GM20431 (cell line): ENCODE measurements around the gene LMAN1L.

Source experiments
- in situ Hi-C: fragments of 300-500 bp; cut with MseI, MboI; formaldehyde crosslinking; loops from one replicate; pipeline ENCODE4 v1.15.0; 2020; ENCODE audit warnings: low sequenced_read_pairs; ENCODE audit not compliant: unreplicated experiment

The LMAN1L gene

DNA sequence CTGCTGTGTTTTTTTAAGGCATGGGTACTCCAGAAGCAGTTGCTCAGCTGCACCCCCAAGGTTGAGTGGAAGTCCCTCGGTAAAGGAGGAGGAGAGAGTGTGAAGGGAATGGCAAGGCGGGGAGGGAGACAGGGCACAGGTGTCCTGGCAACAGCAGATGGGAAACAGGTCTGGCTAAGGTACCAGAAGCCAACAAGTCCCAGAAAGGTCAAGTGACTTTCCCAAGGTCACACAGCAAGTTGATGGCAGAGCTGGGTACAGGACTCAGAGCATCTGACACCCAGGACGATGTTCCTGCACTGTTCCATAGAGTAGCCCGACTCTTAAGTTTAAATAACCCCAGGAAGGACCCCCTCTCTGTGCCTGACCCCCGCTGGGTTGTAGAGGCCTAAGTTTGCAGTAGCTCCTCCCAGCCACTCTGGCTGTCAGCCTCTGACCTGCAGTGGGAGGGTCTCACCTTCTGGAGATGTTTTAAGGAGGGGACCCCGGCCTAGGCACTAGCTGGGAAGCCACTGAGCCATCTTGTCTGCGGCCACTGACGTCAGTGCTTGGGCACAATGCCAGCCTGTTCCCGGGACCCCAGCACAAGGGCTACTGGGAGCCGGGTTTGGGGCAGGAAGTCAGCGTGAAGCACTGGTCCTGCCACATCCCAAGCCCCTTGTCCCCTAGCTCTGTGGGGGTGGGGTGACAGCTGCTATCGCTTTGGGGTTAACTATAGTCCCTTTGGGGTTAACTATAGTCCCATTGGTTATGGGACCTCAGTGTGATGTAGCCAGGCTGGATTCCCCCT is 20.2 kb upstream of the LMAN1L start:
- in situ Hi-C loops: no loop called here

DNA sequence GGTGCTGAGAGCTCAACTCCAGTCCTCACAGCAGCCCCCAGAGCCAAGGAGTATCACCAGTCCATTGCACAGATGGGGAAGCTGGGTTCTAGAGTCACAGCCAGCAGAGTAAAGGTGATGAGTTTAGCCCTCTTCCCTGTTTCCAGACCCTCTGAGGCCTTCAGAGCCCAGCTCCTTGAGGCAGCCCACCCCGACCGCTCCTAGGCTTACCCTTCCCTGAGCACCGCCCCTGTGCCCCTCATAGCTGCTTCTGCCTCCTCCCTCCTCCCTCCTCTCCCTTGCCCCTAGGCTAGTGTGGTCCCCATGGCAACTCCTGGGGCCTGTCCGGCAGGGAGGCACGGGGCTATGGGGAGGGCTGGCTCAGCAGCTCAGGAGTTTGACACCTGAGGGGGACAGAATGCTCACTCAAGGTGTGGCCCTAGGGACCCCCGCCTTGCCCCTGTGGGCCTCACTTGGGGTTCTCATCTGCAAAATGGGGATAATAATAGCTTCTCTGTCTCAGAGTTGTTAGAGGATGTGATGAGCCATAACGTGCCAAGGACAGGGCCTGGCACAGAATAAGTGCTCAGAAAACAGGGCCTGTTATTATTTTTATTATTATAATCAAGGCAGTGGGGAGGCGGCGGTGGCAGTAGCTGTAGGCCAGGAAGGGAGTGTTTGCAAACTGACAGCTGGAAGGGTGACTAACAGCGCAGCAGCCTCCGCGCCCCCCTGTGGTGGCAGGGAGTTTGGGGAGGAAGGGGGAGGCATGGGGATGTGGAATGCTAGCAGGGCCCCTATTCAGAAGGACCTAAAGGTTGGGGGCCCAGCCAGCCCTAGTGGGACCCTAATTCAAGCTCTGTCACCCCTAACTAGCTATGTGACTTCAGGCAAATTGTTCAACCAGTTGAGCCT is 19.3 kb upstream of the LMAN1L start:
- in situ Hi-C loops: no loop called here

GRCh38 chr15:74794248-74794969 is 18.2 kb upstream of the LMAN1L start:
- in situ Hi-C loops: no loop called here

- in situ Hi-C loops: no loop called here
Measured at GRCh38 chr15:74794970-74795349, 17.7 kb upstream of the LMAN1L start.

DNA sequence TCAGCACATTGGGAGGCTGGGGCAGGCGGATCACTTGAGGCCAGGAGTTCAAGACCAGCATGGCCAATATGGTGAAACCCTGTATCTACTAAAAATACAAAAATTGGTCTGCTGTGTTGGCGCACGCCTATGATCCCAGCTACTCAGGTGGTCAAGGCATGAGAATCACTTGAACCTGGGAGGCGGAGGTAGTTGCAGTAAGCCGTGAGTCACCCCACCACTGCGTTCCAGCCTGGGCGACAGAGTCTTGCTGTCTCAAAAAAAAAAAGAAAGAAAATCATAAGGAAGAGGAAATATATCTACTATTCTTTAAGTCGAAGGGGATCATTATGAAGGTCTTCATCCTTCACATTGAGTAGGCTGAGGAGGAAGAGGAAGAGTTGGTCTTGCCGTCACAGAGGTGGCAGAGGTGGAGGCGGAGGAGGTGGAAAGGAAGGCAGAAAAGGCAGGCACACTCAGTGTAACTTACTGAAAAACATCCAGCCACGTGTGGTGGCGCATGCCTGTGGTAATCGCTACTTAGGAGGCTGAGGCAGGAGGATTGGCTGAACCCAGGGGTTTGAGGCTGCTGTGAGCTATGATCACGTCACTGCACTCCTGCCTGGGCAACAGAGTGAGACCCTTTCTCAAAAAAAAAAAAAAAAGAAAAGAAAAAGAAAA is 16.5 kb upstream of the LMAN1L start:
- in situ Hi-C loops: no loop called here

- in situ Hi-C loops: no loop called here
Measured at GRCh38 chr15:74798388-74799254, 14.0 kb upstream of the LMAN1L start.

GRCh38 chr15:74799255-74799855 is 13.3 kb upstream of the LMAN1L start:
- in situ Hi-C loops: no loop called here

GRCh38 chr15:74799856-74800558 is 12.6 kb upstream of the LMAN1L start:
- in situ Hi-C loops: no loop called here

DNA sequence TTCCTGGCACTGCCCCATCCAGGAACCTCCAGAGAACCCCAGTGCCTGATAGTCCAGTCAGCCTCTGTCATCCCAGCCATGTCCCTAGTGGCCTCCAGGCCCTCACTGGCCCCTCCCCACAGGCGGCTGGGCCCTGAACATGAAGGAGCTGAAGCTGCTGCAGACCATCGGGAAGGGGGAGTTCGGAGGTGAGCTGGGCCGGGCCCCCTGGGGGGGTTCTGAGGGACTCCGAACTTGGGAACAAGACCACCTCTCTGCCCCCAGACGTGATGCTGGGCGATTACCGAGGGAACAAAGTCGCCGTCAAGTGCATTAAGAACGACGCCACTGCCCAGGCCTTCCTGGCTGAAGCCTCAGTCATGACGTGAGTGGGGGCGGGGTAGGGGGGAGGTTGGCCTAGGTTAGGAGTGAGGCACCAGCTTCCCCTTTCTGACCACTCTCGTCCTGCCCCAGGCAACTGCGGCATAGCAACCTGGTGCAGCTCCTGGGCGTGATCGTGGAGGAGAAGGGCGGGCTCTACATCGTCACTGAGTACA is 12.0 kb upstream of the LMAN1L start:
- in situ Hi-C loops: no loop called here

DNA sequence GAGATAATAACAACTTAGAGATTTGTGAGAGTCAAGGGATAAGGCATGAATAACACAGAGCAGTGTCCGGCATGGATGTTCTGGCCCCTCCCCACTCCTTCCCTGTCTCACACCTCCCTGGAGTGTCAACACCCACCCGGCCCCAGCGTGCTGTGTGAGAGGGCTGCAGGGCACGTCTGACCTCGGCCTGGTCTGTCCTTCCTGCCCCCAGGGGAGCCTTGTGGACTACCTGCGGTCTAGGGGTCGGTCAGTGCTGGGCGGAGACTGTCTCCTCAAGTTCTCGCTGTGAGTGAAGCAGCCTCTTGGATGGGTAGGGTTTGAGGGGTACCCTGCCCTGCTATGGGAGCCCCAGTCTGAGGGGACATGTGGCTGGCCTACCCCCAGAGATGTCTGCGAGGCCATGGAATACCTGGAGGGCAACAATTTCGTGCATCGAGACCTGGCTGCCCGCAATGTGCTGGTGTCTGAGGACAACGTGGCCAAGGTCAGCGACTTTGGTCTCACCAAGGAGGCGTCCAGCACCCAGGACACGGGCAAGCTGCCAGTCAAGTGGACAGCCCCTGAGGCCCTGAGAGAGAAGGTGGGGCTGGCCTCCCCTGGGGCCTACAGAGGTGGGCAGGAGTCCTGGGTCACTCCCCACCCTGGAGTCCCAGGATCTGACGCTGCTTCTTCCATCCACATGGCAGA is 11.2 kb upstream of the LMAN1L start:
- in situ Hi-C loops: no loop called here

- in situ Hi-C loops: no loop called here
Measured at GRCh38 chr15:74802290-74802689, 10.3 kb upstream of the LMAN1L start.

- in situ Hi-C loops: no loop called here
Measured at GRCh38 chr15:74802862-74803447, 9.7 kb upstream of the LMAN1L start.

DNA sequence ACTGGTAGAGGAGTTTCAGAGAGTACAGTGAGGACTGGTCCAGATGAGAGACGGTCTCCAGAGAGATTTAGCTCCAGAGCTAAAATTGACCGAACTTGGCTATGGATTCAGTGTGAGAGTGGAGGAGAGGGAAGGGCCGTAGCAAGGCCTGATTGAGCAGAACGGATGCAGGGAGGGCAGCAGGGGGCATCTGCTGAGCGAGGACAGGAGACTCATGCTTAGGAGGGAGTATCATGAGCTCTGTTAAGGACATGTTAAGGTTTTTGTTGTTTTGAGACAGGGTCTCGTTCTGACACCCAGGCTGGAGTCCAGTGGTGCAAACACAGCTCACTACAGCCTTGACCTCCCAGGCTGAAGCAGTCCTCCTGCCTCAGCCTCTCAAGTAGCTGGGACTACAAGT is 7.7 kb upstream of the LMAN1L start:
- in situ Hi-C loops: no loop called here

- in situ Hi-C loops: no loop called here
Measured at GRCh38 chr15:74807282-74807681, 5.4 kb upstream of the LMAN1L start.

GRCh38 chr15:74808078-74808839 is 4.4 kb upstream of the LMAN1L start:
- in situ Hi-C loops: no loop called here

- in situ Hi-C loops: no loop called here
Measured at GRCh38 chr15:74808840-74809229, 3.8 kb upstream of the LMAN1L start.
